ENCODE data around the gene KRTAP5-3.

The KRTAP5-3 gene

DNA sequence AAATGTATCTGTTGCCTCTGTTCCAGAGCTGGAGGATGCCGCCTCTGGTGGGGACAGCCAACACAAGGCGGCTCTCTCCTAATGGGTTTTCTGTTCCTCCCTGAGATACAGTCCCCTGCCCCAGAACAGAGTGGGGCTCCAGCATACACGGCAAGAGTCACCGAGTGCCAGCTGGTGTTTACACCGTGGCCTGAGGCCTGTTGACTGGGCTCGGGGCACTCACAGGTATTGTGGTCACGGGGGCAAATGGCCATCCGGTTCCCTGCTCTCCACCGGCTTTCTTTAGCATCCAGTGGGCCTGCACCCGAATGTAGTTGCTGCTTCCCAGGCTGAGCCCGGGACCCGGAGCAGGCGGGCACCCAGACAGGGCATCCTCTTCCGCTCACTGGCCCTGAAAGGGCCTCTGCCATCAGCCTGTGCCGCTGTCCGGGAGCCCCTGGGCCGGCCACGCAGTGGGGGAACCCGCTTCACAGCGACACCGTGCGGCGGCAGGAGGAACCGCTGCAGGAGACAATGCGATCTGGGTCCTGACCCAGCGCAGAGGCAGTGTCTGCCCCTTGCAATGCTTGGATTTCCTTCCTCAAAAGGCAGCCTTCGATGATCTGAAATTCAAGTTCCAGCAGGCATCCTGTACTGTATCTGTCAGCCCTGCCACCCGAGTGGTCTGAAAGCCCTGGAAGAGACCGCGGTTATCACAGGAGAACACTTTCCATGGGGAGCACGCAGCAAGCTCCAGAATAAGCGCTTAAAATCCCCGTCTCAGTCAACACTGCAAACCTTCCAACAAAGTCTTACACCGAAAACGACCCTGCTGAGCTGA is 20.5 kb upstream of the KRTAP5-3 start:
- H3K27ac ChIP-seq (ENCODE audit: extremely low read depth, low read depth, low read length): no peak overlapping the region
- no peaks in the 10 kb centered on the region for H3K4me1 ChIP-seq (ENCODE audit: control insufficient read depth, insufficient read depth, low read length)
- CTCF ChIA-PET: interaction anchor here (0.5 to 7.2 kb wide), 20 partner anchors 9 to 494 kb away, joined by 3 to 67 read pairs (median 4); no protein-coding TSS in a partner anchor
- no peaks in the 10 kb centered on the region for H3K9me3 ChIP-seq (ENCODE audit: control insufficient read depth, insufficient read depth, low read depth, low read length)
- no peaks in the 10 kb centered on the region for H3K36me3 ChIP-seq (ENCODE audit: control insufficient read depth in 2 of 2, insufficient read depth in 1 of 2, low read length in 2 of 2)
- POLR2A ChIA-PET: no interaction called here
- no peak overlapping the region for H3K4me3 ChIP-seq (ENCODE audit: low read depth, low read length)
- TF ChIP-seq ZNF2 (tag by site-specific recombination; IDR thresholded peaks at IDR 0.05) (peak; percentile 86), ZBTB17 (tag by site-specific recombination; IDR thresholded peaks at IDR 0.05) (no peak), ZNF514 (tag by site-specific recombination; IDR thresholded peaks at IDR 0.05) (no peak), ZNF549 (tag by site-specific recombination; IDR thresholded peaks at IDR 0.05) (no peak), ZNF24 (tag by site-specific recombination; IDR thresholded peaks at IDR 0.05) (no peak), ZNF248 (tag by site-specific recombination; IDR thresholded peaks at IDR 0.05) (no peak), ZIC2 (tag by site-specific recombination; IDR thresholded peaks at IDR 0.05) (peak; percentile 33), SETDB1 (IDR thresholded peaks at IDR 0.05; ENCODE audit: insufficient read length, low read length) (no peak), OVOL3 (tag by site-specific recombination; IDR thresholded peaks at IDR 0.05) (no peak), YY1 (tag by site-specific recombination; IDR thresholded peaks at IDR 0.05) (no peak), ZNF529 (tag by site-specific recombination; IDR thresholded peaks at IDR 0.05; ENCODE audit: insufficient replicate concordance) (no peak), YY2 (tag by site-specific recombination; IDR thresholded peaks at IDR 0.05) (no peak), ZNF354C (tag by site-specific recombination; IDR thresholded peaks at IDR 0.05; ENCODE audit: borderline replicate concordance, low read depth) (no peak), GLI4 (tag by site-specific recombination; IDR thresholded peaks at IDR 0.05) (no peak), ZNF843 (tag by site-specific recombination; IDR thresholded peaks at IDR 0.05) (no peak), ZNF324 (tag by site-specific recombination; IDR thresholded peaks at IDR 0.05) (no peak), KLF1 (tag by site-specific recombination; IDR thresholded peaks at IDR 0.05) (no peak)
- TF ChIP-seq, protein P1, sequence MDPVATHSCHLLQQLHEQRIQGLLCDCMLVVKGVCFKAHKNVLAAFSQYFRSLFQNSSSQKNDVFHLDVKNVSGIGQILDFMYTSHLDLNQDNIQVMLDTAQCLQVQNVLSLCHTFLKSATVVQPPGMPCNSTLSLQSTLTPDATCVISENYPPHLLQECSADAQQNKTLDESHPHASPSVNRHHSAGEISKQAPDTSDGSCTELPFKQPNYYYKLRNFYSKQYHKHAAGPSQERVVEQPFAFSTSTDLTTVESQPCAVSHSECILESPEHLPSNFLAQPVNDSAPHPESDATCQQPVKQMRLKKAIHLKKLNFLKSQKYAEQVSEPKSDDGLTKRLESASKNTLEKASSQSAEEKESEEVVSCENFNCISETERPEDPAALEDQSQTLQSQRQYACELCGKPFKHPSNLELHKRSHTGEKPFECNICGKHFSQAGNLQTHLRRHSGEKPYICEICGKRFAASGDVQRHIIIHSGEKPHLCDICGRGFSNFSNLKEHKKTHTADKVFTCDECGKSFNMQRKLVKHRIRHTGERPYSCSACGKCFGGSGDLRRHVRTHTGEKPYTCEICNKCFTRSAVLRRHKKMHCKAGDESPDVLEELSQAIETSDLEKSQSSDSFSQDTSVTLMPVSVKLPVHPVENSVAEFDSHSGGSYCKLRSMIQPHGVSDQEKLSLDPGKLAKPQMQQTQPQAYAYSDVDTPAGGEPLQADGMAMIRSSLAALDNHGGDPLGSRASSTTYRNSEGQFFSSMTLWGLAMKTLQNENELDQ (tag by site-specific recombination; IDR thresholded peaks at IDR 0.05; ENCODE audit: low read depth): no peak
- TF ChIP-seq, protein P2, sequence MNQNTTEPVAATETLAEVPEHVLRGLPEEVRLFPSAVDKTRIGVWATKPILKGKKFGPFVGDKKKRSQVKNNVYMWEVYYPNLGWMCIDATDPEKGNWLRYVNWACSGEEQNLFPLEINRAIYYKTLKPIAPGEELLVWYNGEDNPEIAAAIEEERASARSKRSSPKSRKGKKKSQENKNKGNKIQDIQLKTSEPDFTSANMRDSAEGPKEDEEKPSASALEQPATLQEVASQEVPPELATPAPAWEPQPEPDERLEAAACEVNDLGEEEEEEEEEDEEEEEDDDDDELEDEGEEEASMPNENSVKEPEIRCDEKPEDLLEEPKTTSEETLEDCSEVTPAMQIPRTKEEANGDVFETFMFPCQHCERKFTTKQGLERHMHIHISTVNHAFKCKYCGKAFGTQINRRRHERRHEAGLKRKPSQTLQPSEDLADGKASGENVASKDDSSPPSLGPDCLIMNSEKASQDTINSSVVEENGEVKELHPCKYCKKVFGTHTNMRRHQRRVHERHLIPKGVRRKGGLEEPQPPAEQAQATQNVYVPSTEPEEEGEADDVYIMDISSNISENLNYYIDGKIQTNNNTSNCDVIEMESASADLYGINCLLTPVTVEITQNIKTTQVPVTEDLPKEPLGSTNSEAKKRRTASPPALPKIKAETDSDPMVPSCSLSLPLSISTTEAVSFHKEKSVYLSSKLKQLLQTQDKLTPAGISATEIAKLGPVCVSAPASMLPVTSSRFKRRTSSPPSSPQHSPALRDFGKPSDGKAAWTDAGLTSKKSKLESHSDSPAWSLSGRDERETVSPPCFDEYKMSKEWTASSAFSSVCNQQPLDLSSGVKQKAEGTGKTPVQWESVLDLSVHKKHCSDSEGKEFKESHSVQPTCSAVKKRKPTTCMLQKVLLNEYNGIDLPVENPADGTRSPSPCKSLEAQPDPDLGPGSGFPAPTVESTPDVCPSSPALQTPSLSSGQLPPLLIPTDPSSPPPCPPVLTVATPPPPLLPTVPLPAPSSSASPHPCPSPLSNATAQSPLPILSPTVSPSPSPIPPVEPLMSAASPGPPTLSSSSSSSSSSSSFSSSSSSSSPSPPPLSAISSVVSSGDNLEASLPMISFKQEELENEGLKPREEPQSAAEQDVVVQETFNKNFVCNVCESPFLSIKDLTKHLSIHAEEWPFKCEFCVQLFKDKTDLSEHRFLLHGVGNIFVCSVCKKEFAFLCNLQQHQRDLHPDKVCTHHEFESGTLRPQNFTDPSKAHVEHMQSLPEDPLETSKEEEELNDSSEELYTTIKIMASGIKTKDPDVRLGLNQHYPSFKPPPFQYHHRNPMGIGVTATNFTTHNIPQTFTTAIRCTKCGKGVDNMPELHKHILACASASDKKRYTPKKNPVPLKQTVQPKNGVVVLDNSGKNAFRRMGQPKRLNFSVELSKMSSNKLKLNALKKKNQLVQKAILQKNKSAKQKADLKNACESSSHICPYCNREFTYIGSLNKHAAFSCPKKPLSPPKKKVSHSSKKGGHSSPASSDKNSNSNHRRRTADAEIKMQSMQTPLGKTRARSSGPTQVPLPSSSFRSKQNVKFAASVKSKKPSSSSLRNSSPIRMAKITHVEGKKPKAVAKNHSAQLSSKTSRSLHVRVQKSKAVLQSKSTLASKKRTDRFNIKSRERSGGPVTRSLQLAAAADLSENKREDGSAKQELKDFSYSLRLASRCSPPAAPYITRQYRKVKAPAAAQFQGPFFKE (tag by site-specific recombination; IDR thresholded peaks at IDR 0.05; ENCODE audit: borderline replicate concordance): no peak
- TF ChIP-seq, protein P3, sequence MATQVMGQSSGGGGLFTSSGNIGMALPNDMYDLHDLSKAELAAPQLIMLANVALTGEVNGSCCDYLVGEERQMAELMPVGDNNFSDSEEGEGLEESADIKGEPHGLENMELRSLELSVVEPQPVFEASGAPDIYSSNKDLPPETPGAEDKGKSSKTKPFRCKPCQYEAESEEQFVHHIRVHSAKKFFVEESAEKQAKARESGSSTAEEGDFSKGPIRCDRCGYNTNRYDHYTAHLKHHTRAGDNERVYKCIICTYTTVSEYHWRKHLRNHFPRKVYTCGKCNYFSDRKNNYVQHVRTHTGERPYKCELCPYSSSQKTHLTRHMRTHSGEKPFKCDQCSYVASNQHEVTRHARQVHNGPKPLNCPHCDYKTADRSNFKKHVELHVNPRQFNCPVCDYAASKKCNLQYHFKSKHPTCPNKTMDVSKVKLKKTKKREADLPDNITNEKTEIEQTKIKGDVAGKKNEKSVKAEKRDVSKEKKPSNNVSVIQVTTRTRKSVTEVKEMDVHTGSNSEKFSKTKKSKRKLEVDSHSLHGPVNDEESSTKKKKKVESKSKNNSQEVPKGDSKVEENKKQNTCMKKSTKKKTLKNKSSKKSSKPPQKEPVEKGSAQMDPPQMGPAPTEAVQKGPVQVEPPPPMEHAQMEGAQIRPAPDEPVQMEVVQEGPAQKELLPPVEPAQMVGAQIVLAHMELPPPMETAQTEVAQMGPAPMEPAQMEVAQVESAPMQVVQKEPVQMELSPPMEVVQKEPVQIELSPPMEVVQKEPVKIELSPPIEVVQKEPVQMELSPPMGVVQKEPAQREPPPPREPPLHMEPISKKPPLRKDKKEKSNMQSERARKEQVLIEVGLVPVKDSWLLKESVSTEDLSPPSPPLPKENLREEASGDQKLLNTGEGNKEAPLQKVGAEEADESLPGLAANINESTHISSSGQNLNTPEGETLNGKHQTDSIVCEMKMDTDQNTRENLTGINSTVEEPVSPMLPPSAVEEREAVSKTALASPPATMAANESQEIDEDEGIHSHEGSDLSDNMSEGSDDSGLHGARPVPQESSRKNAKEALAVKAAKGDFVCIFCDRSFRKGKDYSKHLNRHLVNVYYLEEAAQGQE (tag by site-specific recombination; IDR thresholded peaks at IDR 0.05): peak; percentile 32; the same call in 1 of the 2 replicates
- TF ChIP-seq, protein P4, sequence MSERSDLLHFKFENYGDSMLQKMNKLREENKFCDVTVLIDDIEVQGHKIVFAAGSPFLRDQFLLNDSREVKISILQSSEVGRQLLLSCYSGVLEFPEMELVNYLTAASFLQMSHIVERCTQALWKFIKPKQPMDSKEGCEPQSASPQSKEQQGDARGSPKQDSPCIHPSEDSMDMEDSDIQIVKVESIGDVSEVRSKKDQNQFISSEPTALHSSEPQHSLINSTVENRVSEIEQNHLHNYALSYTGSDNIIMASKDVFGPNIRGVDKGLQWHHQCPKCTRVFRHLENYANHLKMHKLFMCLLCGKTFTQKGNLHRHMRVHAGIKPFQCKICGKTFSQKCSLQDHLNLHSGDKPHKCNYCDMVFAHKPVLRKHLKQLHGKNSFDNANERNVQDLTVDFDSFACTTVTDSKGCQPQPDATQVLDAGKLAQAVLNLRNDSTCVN (tag by site-specific recombination; optimal IDR thresholded peaks at IDR 0.05): no peak

All from HEK293 (cell line).